Esophagus muscularis mucosa (tissue), 3 donors: Measurements from ENCODE around the gene GTF2F2.

Source experiments
- POLR2A ChIP-seq: fragments of 450-650 bp; IDR thresholded peaks from one replicate; pipeline ENCODE4 v1.6.1; 2017; ENCODE audit warnings: antibody characterized with exemption, moderate library complexity, mild to moderate bottlenecking, low read depth
- TF ChIP-seq, protein P1 (sequence below), 3 experiments: fragments of 200-600 bp in 2 of 3; fragments of 450-650 bp in 1 of 3; sonication (generic) in 2 of 3; IDR thresholded peaks; one replicate each; pipeline ENCODE4 v1.5.1; 2017 to 2019; ENCODE audit warnings: antibody characterized with exemption in 3 of 3, mild to moderate bottlenecking in 2 of 3, moderate library complexity in 1 of 3

DNA sequence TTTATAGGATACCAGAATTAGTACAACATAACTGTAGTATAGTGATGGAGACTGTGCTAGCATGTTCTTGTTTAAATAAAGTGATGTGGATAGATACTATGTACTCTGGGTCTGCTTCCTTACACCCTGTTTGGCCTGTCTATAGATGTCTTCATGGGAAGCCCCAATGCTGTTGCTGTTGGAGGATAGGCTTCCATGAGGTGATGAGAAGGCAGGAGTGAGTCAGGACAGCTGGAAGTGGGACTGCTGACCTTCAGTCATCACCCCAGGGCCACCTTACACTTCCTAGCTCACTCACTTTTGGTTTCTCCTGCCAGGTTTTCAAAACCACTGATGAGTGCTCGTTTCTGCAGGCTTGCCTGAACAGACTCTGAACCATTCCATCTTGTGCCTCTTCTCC is 76.3 kb downstream of the GTF2F2 start:
- TF ChIP-seq POLR2A, result no peak
- TF ChIP-seq, protein P1, sequence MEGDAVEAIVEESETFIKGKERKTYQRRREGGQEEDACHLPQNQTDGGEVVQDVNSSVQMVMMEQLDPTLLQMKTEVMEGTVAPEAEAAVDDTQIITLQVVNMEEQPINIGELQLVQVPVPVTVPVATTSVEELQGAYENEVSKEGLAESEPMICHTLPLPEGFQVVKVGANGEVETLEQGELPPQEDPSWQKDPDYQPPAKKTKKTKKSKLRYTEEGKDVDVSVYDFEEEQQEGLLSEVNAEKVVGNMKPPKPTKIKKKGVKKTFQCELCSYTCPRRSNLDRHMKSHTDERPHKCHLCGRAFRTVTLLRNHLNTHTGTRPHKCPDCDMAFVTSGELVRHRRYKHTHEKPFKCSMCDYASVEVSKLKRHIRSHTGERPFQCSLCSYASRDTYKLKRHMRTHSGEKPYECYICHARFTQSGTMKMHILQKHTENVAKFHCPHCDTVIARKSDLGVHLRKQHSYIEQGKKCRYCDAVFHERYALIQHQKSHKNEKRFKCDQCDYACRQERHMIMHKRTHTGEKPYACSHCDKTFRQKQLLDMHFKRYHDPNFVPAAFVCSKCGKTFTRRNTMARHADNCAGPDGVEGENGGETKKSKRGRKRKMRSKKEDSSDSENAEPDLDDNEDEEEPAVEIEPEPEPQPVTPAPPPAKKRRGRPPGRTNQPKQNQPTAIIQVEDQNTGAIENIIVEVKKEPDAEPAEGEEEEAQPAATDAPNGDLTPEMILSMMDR (IDR thresholded peaks at IDR 0.05), result no peak
